Brain microvascular endothelial cell (primary cell): Measurements from ENCODE around the gene CRYBA1.
A peak's percentile ranks its signal among the peaks of the same experiment; 100 is the strongest.

Experiments used
- DNase-seq: peaks from one replicate; pipeline ENCODE4 v3.0.0-alpha.2; 2020
- H3K27ac ChIP-seq: fragments of 250-450 bp; sonication (Bioruptor Pico); 2 replicates; pipeline ENCODE4 v1.5.1; 2020; ENCODE audit warnings: mild to moderate bottlenecking, moderate library complexity
- H3K27me3 ChIP-seq: fragments of 250-450 bp; sonication (Bioruptor Pico); replicated peaks from 2 replicates; pipeline ENCODE4 v1.5.1; 2020; ENCODE audit warnings: mild to moderate bottlenecking
- H3K36me3 ChIP-seq: fragments of 250-450 bp; sonication (Bioruptor Pico); replicated peaks from 2 replicates; pipeline ENCODE4 v1.5.1; 2020; ENCODE audit warnings: mild to moderate bottlenecking
- H3K4me3 ChIP-seq: 2 replicates; pipeline ENCODE4 v1.5.1; 2011; ENCODE audit warnings: low read depth, mild to moderate bottlenecking, control low read depth, low read length, moderate library complexity
- in situ Hi-C: cut with HindIII; loops from 2 replicates; pipeline ENCODE4 v1.10.0; 2017; ENCODE audit warnings: low sequenced_read_pairs, low pct_ligation_motif_present
- TF ChIP-seq, protein P1 (sequence below): IDR thresholded peaks from 2 replicates; pipeline ENCODE4 v1.5.1; 2011; ENCODE audit warnings: low read depth, mild to moderate bottlenecking, moderate library complexity, low read length, control low read depth, inconsistent platforms; ENCODE audit errors: missing control alignments

The CRYBA1 gene

DNA sequence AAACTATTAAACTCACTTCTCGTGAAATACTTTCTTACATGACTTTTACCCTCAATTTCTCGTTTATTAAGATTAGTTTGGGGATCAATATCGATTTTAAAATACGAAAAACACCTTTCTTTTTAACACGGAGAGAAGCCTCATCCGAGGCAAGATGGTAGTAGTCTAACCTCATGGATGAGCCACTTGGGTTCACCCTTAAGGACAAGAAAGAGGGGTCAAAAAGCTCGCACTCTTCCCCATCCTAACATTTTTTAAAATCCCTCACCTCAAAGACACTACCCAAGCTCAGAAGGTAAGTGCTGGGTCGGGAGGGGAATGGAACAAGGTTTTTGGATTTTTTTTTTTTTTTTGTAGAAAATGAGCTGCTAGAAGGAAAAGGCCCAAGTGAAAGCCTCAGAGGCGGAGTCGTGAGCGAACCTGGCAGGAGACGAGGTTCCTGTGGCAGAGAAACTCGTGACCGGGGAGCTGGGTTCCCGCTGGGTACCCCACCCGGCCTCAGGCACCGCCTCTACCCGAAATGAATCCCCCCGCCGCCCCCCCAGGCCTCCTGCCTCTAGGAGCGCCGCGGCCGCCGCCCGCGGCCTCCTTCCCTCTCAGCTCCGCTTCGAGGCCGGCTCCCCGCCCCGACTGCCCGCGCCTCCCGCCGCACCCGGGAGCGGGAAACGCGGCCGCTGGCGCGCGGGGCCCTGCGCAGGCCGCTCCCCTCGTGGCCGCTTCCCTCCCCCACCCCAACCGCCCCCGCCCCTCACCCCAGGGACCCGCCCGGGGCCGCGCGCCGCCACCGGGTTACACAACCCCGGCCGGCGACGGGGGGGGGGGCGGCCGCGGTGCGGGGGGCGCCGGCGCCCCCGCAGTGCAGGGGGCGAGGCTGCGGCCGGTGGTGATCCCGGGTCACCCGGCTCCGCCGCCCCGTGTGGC is 45.7 kb downstream of the CRYBA1 start:
- peak overlapping the region; percentile 61 for H3K27ac ChIP-seq
- in situ Hi-C loops: no loop called here

DNA sequence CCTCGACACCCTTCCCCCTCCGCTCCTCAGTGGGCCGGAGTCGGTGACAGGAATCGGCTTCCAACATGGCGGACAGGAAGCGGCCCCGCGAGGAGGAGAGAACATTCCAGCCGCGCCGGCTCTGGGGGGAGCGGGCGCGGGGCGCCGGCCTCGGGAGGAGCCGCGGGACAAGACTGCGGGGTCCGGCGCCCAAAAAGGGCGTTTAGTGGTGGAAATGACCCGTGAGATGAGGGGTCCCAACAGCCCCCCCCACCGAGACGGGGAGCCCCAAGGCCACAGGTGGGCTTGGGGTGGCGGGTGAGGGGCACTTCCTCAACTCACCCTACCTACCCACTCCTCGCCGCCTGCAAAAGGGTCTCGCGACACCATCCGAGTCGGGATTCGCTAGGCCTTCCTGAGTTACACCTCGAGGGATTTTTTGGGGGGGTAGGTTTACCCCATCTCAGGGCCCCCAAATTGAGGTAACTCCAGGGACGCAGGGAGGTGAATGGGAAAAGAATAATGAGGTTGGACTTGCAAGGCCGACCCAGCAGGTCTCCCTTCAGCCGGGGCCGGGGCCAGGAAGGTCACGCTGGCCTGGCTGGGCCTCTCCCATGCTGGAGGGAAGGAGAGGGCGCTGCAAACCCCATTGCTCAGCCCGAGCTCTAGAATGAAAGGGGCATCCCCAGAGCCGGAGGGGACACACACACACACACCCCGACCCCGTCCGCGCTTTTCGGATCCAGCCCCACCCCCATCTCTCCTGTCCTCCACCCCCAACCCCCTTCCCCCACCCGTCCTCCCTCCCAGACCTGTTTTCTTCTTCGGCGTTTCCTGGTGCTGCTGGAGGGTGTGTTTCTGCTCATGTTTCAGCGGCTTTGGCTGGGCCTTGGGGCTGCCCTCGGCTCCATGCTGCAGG is 46.6 kb downstream of the CRYBA1 start:
- TF ChIP-seq, protein P1, sequence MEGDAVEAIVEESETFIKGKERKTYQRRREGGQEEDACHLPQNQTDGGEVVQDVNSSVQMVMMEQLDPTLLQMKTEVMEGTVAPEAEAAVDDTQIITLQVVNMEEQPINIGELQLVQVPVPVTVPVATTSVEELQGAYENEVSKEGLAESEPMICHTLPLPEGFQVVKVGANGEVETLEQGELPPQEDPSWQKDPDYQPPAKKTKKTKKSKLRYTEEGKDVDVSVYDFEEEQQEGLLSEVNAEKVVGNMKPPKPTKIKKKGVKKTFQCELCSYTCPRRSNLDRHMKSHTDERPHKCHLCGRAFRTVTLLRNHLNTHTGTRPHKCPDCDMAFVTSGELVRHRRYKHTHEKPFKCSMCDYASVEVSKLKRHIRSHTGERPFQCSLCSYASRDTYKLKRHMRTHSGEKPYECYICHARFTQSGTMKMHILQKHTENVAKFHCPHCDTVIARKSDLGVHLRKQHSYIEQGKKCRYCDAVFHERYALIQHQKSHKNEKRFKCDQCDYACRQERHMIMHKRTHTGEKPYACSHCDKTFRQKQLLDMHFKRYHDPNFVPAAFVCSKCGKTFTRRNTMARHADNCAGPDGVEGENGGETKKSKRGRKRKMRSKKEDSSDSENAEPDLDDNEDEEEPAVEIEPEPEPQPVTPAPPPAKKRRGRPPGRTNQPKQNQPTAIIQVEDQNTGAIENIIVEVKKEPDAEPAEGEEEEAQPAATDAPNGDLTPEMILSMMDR: no peak
- H3K27ac ChIP-seq: peak overlapping the region; percentile 61
- in situ Hi-C loops: no loop called here
- peak overlapping the region; percentile 97 for H3K4me3 ChIP-seq
- peaks cover 12% of the 10 kb centered on the region for H3K36me3 ChIP-seq
- DNase-seq: peak; percentile 18
- no peaks in the 10 kb centered on the region for H3K27me3 ChIP-seq

More for the DNA sequence above, 45.7 kb downstream of the CRYBA1 start:
- no peak for DNase-seq
- peaks cover 17% of the 10 kb centered on the region for H3K36me3 ChIP-seq
- H3K27me3 ChIP-seq: no peaks in the 10 kb centered on the region
- TF ChIP-seq, protein P1: no peak
- H3K4me3 ChIP-seq: peak overlapping the region; percentile 97

DNA sequence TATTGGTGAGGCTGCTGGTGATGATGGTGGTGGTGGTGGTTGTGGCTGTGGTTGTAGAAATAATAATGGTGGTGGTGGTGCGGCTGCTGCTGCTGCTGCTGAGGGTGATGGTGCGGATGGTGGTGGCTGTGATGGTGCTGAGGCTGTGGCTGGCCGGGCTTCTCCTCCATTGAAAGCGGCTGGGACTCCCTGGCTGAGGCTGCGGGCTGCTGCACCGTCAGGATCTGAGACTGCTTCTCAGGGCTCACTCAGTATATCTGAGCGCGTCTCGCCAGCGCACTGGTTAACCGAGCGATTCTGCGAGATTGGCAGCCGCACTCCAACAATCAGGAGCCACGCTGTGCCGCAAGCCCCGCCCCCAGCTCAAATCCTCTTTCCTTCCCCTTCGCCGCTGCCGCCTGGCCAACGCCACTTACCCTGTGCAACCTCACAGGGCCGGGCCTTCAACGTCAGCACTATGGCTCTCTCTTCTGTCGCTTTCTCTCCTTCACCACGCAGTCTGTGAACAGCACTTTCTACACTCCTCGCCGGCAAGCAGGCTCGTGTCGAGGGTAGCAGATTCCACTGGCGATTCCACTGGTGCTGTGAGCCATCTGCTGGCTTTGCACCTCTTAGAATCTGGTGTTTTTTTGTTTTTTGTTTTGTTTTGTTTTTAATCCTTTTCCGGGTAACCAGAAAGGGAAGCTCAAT is 47.4 kb downstream of the CRYBA1 start, which contains the start of gene NUFIP2:
Gene NUFIP2, minus strand, starts transcription at position 259 of the 690 bp plus-strand sequence. Its CDS starts 89 bp downstream, at position 170.
- peak; percentile 99 for DNase-seq
- H3K27ac ChIP-seq: peak within 1 kb of the TSS; percentile 92
- no peaks in the 10 kb centered on the region for H3K27me3 ChIP-seq
- in situ Hi-C loops: no loop called here
- peak within 1 kb of the TSS; percentile 97 for H3K4me3 ChIP-seq
- H3K36me3 ChIP-seq: peaks cover 7% of the 10 kb centered on the region
- TF ChIP-seq, protein P1: no peak

DNA sequence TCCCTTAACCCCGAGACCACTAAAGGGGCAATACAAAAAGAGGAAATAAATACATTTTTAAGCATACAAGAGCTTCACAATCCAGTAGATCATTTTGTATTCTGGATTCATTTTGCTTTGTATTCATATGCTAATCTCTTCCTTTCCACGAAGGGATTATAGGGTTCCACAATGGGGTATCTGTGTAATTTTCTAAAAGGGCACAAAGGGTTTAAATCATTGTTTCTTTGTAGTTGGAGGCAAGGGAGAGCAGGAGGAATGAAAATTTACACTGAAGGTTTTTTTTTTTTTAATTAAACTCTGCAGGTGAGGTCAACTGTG is 47.9 kb downstream of the CRYBA1 start:
- peak overlapping the region; percentile 92 for H3K27ac ChIP-seq
- DNase-seq: no peak
- peak overlapping the region; percentile 97 for H3K4me3 ChIP-seq
- no peaks in the 10 kb centered on the region for H3K27me3 ChIP-seq
- TF ChIP-seq, protein P1: no peak
- peaks cover 7% of the 10 kb centered on the region for H3K36me3 ChIP-seq
- in situ Hi-C loops: no loop called here

DNA sequence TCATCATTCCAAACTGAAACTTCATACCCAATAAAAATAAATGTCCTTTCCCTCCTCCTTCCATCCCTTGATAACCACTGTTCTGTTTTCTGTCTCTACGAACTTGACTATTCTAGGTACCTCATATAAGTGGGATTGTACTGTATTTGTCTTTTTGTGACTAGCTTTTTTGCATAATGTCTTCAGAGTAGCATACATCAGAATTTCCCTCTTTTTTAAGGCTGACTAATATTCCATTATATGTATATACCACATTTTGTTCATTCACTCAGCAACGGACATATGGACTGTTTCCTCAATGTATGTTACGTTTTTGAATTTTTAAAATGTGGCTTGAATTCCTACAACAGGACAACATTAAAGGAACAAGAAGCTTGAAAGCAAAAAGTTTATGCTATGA is 48.8 kb downstream of the CRYBA1 start:
- Histone ChIP-seq H3K36me3 (no peaks in the 10 kb centered on the region), H3K27me3 (no peaks in the 10 kb centered on the region), H3K27ac (no peak overlapping the region), H3K4me3 (no peak overlapping the region)
- no peak for DNase-seq
- TF ChIP-seq, protein P1: no peak
- in situ Hi-C loops: no loop called here
